HepG2 (cell line): ENCODE measurements around the gene PARG. TPM values are rescaled to one million over a fixed set of nuclear protein-coding genes. Genes with fewer than 3 reads are reported as not detected.

Experiments
- ATAC-seq: fragments of 200-7000 bp; cut with Tn5 transposase; 3 replicates; pipeline ENCODE4 v1.9.1; 2020; ENCODE audit warnings: mild to moderate bottlenecking, moderate library complexity
- BruUV-seq: library from RNA; stranded (reverse); fragments of 400-500 nt; replicated peaks from 2 replicates; lab custom pipeline; 2021; lab: Mats Ljungman, UMichigan
- CTCF ChIA-PET: fragments of 300-600 bp; formaldehyde crosslinking; extraction: SDS; loops from one replicate; lab custom pipeline; 2021; ENCODE audit warnings: low total read pairs, inconsistent platforms, low intra/inter-chr PET ratio; lab: Yijun Ruan, JAX
- POLR2A ChIA-PET: fragments of 350-600 bp; sonication (Branson Sonifier 250); formaldehyde crosslinking; loops from one replicate; lab custom pipeline; 2020; ENCODE audit warnings: antibody characterized with exemption, inconsistent platforms; lab: Yijun Ruan, JAX
- DNase-seq: peaks from one replicate; pipeline ENCODE4 v3.0.0-alpha.2; 2015; ENCODE audit warnings: low spot score
- FAIRE-seq: peaks from 3 replicates; lab custom pipeline; 2011; peaks lifted over from hg19 to GRCh38; lab: Jason Lieb, UNC
- H2AFZ ChIP-seq: one replicate; pipeline ENCODE4 v1.6.1; 2011; ENCODE audit warnings: low read length, inconsistent platforms
- H3K27ac ChIP-seq: fragments of 300-600 bp; 3 replicates; pipeline ENCODE4 v1.8.0; 2011; ENCODE audit warnings: mixed run types, mild to moderate bottlenecking, mixed read lengths, low read length, inconsistent platforms; ENCODE audit not compliant: insufficient read depth; ENCODE audit errors: extremely low read length
- H3K27me3 ChIP-seq, 2 experiments: fragments of 200-600 bp in 1 of 2; 2 replicates in 1 of 2; 3 replicates in 1 of 2; pipeline versions ENCODE4 v1.6.0 to v1.8.0; 2011; ENCODE audit warnings: low read length in 2 of 2, mild to moderate bottlenecking in 2 of 2, moderate library complexity in 2 of 2, inconsistent platforms in 1 of 2; ENCODE audit not compliant: insufficient read depth in 2 of 2, control insufficient read depth in 1 of 2
- H3K36me3 ChIP-seq, 2 experiments: fragments of 200-600 bp in 1 of 2; replicated peaks in 1 of 2; 2 replicates in 1 of 2; 3 replicates in 1 of 2; pipeline versions ENCODE4 v1.5.1 to v1.8.0; 2011; ENCODE audit warnings: low read length in 2 of 2, inconsistent platforms in 1 of 2; ENCODE audit not compliant: insufficient read depth in 2 of 2, control insufficient read depth in 1 of 2
- H3K4me1 ChIP-seq: 2 replicates; pipeline ENCODE4 v1.5.1; 2012; ENCODE audit warnings: low read length, inconsistent platforms; ENCODE audit not compliant: insufficient read depth
- H3K4me2 ChIP-seq: 2 replicates; pipeline ENCODE4 v1.6.0; 2011; ENCODE audit warnings: low read depth, low read length, inconsistent platforms
- H3K4me3 ChIP-seq, 3 experiments: fragments of 200-600 bp in 1 of 3; sonication (generic), shearing (Covaris generic) in 1 of 3; replicated peaks in 1 of 3; 2 replicates each; pipeline ENCODE4 v1.5.1; 2011 to 2016; ENCODE audit warnings: low read length in 3 of 3, inconsistent platforms in 2 of 3, low read depth in 2 of 3, mild to moderate bottlenecking in 2 of 3, control low read depth in 1 of 3, mixed read lengths in 1 of 3; ENCODE audit not compliant: insufficient read depth in 1 of 3
- H3K79me2 ChIP-seq: one replicate; pipeline ENCODE4 v1.6.1; 2011; ENCODE audit warnings: low read length, inconsistent platforms; ENCODE audit not compliant: insufficient read depth
- H3K9ac ChIP-seq: 2 replicates; pipeline ENCODE4 v1.6.0; 2011; ENCODE audit warnings: mild to moderate bottlenecking, low read depth, low read length, inconsistent platforms; ENCODE audit not compliant: insufficient read depth
- H3K9me3 ChIP-seq: 2 replicates; pipeline ENCODE4 v1.5.1; 2012; ENCODE audit warnings: mild to moderate bottlenecking, low read length
- H4K20me1 ChIP-seq: 2 replicates; pipeline ENCODE4 v1.6.0; 2011; ENCODE audit warnings: inconsistent platforms, mild to moderate bottlenecking, low read length, moderate library complexity; ENCODE audit not compliant: insufficient read depth
- EEA1 ChIP-seq: sonication (generic); formaldehyde crosslinking; IDR thresholded peaks from 2 replicates; pipeline ENCODE4 v1.5.1; 2020; ENCODE audit warnings: mild to moderate bottlenecking, missing genetic modification reagents, borderline replicate concordance
- HNRNPUL1 ChIP-seq: fragments of 200-400 bp; formaldehyde crosslinking; IDR thresholded peaks from 2 replicates; pipeline ENCODE4 v1.6.1; 2017; ENCODE audit warnings: low read depth, mild to moderate bottlenecking, low read length, moderate library complexity
- MAF1 ChIP-seq: sonication (generic); formaldehyde crosslinking; IDR thresholded peaks from 2 replicates; pipeline ENCODE4 v1.5.0; 2020; ENCODE audit warnings: missing genetic modification reagents, borderline replicate concordance
- NONO ChIP-seq, 2 experiments: fragments of 450-650 bp in 1 of 2; sonication (generic) in 1 of 2; formaldehyde crosslinking in 1 of 2; IDR thresholded peaks in 1 of 2; conservative IDR thresholded peaks in 1 of 2; 2 replicates each; pipeline versions ENCODE4 v1.6.1 to v1.8.0; 2017 to 2022; ENCODE audit warnings: mild to moderate bottlenecking in 1 of 2, missing genetic modification reagents in 1 of 2, moderate library complexity in 1 of 2
- RBAK ChIP-seq: sonication (generic); formaldehyde crosslinking; IDR thresholded peaks from 2 replicates; pipeline ENCODE4 v1.5.1; 2020; ENCODE audit warnings: mild to moderate bottlenecking, missing genetic modification reagents
- SNAPC2 ChIP-seq: sonication (generic); formaldehyde crosslinking; IDR thresholded peaks from 2 replicates; pipeline ENCODE4 v1.8.1; 2022; ENCODE audit warnings: mild to moderate bottlenecking, missing genetic modification reagents
- SRF ChIP-seq: IDR thresholded peaks from 2 replicates; pipeline ENCODE4 v1.6.1; 2011; ENCODE audit warnings: mild to moderate bottlenecking, low read depth, low read length, moderate library complexity
- ZBTB7A ChIP-seq: sonication (generic); formaldehyde crosslinking; IDR thresholded peaks from 2 replicates; pipeline ENCODE4 v1.8.0; 2022; ENCODE audit warnings: mild to moderate bottlenecking, missing genetic modification reagents
- ZKSCAN1 ChIP-seq: fragments of 150-350 bp; IDR thresholded peaks from 2 replicates; pipeline ENCODE4 v1.6.1; 2014; ENCODE audit warnings: low read length
- ZNF10 ChIP-seq: sonication (generic); formaldehyde crosslinking; IDR thresholded peaks from 2 replicates; pipeline ENCODE4 v1.4.0; 2020; ENCODE audit warnings: mild to moderate bottlenecking, low read depth, missing genetic modification reagents, borderline replicate concordance
- ZNF350 ChIP-seq: sonication (generic); formaldehyde crosslinking; IDR thresholded peaks from 2 replicates; pipeline ENCODE4 v1.4.0; 2020; ENCODE audit warnings: mild to moderate bottlenecking, low read depth, missing genetic modification reagents, borderline replicate concordance
- ZNF414 ChIP-seq: sonication (generic); formaldehyde crosslinking; IDR thresholded peaks from 2 replicates; pipeline ENCODE4 v1.5.0; 2020; ENCODE audit warnings: missing genetic modification reagents
- ZNF580 ChIP-seq: IDR thresholded peaks from 2 replicates; pipeline ENCODE4 v1.6.1; 2016; ENCODE audit warnings: low read depth, borderline replicate concordance
- ZNF724P ChIP-seq: sonication (generic); formaldehyde crosslinking; IDR thresholded peaks from 2 replicates; pipeline ENCODE4 v1.8.0; 2022; ENCODE audit warnings: missing genetic modification reagents, borderline replicate concordance
- WGBS: methylation state at CpG from one replicate; pipeline ENCODE4 v1.1.6; 2017; ENCODE audit warnings: low lambda C conversion rate; 5-methylcytosine and 5-hydroxymethylcytosine counted together
- in situ Hi-C: cut with HindIII; loops from 2 replicates; pipeline ENCODE4 v1.10.0; 2017; ENCODE audit warnings: low pct_unique_long_range_greater_than_20kb; ENCODE audit not compliant: extremely low pct_ligation_motif_present
- intact Hi-C: fragments of 100-400 bp; cut with micrococcal nuclease; formaldehyde crosslinking; loops from one replicate; pipeline ENCODE4 v1.10.0; 2022; ENCODE audit not compliant: unreplicated experiment
- polyA plus RNA-seq, 8 experiments: library from polyadenylated mRNA; depleted of rRNA in 3 of 8; stranded (reverse) in 7 of 8; unstranded in 1 of 8; fragments of >200 nt; fragmentation: Illumina TruSeq in 4 of 8; extraction: Trizol in 4 of 8; gene quantifications; 2 replicates each; pipeline versions ENCODE4 v1.2.1 to v1.2.3, GENCODE V29; 2011 to 2016; ENCODE audit warnings: low read depth in 4 of 8, missing spikeins in 1 of 8, mixed read lengths in 1 of 8; ENCODE audit not compliant: insufficient read depth in 1 of 8
- total RNA-seq, 5 experiments: library from RNA; depleted of rRNA; stranded (reverse); fragments of >200 nt; fragmentation: Illumina TruSeq; extraction: Trizol; gene quantifications; 2 replicates each; pipeline ENCODE4 v1.2.3, GENCODE V29; 2016; ENCODE audit warnings: low read depth in 1 of 5

PARG gene
- total and polyA plus RNA-seq, 2 of the 13 experiments (the other 11 are each of a cell fraction or from before 2014, with no cell fraction given): 11.4 to 37.2 TPM

GRCh38 chr10:49830016-49830415, 111.8 kb downstream of the PARG start:
- 98% methylated on average over 3 of the region's 3 CpGs for WGBS
- CTCF ChIA-PET: no interaction called here
- no peak for ATAC-seq

GRCh38 chr10:49827297-49827696, 114.5 kb downstream of the PARG start:
- H3K4me1 ChIP-seq: no peaks in the 10 kb centered on the region
- peaks cover 7 to 19% of the 10 kb centered on the region in 2 experiments for H3K36me3 ChIP-seq
- H4K20me1 ChIP-seq: no peaks in the 10 kb centered on the region
- no TSS peak for BruUV-seq
- ChIA-PET CTCF (no interaction called here), POLR2A (no interaction called here)
- FAIRE-seq (no peak), DNase-seq (no peak), ATAC-seq (no peak)
- H3K4me3 ChIP-seq: no peak overlapping the region
- no peak overlapping the region for H2AFZ ChIP-seq
- TF ChIP-seq ZBTB7A: no peak
- no peak for TF ChIP-seq RBAK (CRISPR knock-in tag)
- TF ChIP-seq HNRNPUL1: no peak
- TF ChIP-seq ZNF10 (CRISPR knock-in tag): no peak
- TF ChIP-seq ZNF414 (CRISPR knock-in tag): no peak
- no peak for TF ChIP-seq ZNF350
- no peak for TF ChIP-seq EEA1 (CRISPR knock-in tag)
- no peak for TF ChIP-seq SRF
- TF ChIP-seq ZNF580 (CRISPR knock-in tag): no peak
- H3K9ac ChIP-seq: no peak overlapping the region
- 99% methylated on average over 3 of the region's 3 CpGs for WGBS
- in situ Hi-C loops (no loop called here), intact Hi-C loops (no loop called here)
- H3K27me3 ChIP-seq: no peaks in the 10 kb centered on the region
- H3K4me2 ChIP-seq: no peak overlapping the region
- no peaks in the 10 kb centered on the region for H3K79me2 ChIP-seq
- no peaks in the 10 kb centered on the region for H3K9me3 ChIP-seq
- no peak overlapping the region for H3K27ac ChIP-seq

More at GRCh38 chr10:49830016-49830415, 111.8 kb downstream of the PARG start:
- no peak overlapping the region for H3K9ac ChIP-seq
- DNase-seq (no peak), FAIRE-seq (no peak)
- H3K9me3 ChIP-seq: no peaks in the 10 kb centered on the region
- H3K36me3 ChIP-seq: peaks cover 9 to 30% of the 10 kb centered on the region in 2 experiments
- BruUV-seq: no TSS peak
- POLR2A ChIA-PET: no interaction called here
- H3K4me1 ChIP-seq: no peaks in the 10 kb centered on the region
- no peak overlapping the region for H3K4me3 ChIP-seq
- no peak overlapping the region for H2AFZ ChIP-seq
- H3K27me3 ChIP-seq: no peaks in the 10 kb centered on the region
- in situ Hi-C loops: no loop called here
- TF ChIP-seq MAF1 (CRISPR knock-in tag) (no peak), ZNF724P (CRISPR knock-in tag) (no peak), SNAPC2 (CRISPR knock-in tag) (no peak), ZKSCAN1 (no peak), NONO (IDR thresholded peaks at IDR 0.05) (no peak), NONO (CRISPR knock-in tag; conservative IDR thresholded peaks at IDR 0.05) (no peak)
- intact Hi-C loops: no loop called here
- no peaks in the 10 kb centered on the region for H3K79me2 ChIP-seq
- H4K20me1 ChIP-seq: no peaks in the 10 kb centered on the region
- H3K4me2 ChIP-seq: no peak overlapping the region
- H3K27ac ChIP-seq: no peak overlapping the region
